Measurements from ENCODE around the gene OTOGL.

OTOGL gene

DNA sequence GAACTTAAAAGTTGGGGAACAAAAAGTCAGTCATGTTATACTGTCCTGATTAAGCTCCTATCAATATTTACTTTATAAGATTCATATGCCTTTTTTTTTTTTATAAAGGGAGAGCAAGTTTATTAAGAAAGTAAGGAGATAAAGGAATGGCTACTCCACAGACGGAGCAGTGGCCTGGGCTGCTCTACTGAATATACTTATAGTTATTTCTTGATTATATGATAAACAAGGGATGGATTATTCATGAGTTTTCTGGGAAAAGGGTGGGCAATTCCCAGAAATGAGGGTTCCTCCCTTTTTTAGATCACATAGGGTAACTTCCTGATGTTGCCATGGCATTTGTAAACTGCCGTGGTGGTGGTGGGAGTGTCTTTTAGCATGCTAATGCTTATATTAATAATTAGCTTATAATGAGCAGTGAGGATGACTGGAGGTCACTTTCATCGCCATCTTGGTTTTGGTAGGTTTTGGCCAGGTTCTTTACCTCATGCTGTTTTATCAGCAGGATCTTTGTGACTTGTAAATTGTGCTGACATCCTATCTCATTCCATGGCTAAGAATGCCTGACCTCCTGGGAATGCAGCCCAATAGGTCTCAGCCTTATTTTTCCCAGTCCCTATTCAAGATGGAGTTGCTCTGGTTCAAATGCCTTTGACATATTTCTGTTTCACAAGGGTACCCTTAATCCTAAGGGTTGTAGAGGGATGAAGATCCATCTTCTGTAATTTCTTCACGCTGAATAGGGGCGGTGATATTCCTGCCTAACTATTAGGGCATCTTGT, 73.9 kb downstream of the OTOGL start:
- TF ChIP-seq RAD21 (IDR thresholded peaks at IDR 0.05; ENCODE audit: low read depth) (no peak), NFIC (IDR thresholded peaks at IDR 0.05) (no peak), FOXM1 (IDR thresholded peaks at IDR 0.05; ENCODE audit: borderline replicate concordance, low read depth) (no peak), EP300 (IDR thresholded peaks at IDR 0.05; ENCODE audit: borderline replicate concordance) (no peak), ZBTB7A (IDR thresholded peaks at IDR 0.05; ENCODE audit: low read depth) (no peak), CREB1 (IDR thresholded peaks at IDR 0.05; ENCODE audit: low read depth) (no peak), EGR1 (IDR thresholded peaks at IDR 0.05) (no peak)
- TF ChIP-seq, protein P1, sequence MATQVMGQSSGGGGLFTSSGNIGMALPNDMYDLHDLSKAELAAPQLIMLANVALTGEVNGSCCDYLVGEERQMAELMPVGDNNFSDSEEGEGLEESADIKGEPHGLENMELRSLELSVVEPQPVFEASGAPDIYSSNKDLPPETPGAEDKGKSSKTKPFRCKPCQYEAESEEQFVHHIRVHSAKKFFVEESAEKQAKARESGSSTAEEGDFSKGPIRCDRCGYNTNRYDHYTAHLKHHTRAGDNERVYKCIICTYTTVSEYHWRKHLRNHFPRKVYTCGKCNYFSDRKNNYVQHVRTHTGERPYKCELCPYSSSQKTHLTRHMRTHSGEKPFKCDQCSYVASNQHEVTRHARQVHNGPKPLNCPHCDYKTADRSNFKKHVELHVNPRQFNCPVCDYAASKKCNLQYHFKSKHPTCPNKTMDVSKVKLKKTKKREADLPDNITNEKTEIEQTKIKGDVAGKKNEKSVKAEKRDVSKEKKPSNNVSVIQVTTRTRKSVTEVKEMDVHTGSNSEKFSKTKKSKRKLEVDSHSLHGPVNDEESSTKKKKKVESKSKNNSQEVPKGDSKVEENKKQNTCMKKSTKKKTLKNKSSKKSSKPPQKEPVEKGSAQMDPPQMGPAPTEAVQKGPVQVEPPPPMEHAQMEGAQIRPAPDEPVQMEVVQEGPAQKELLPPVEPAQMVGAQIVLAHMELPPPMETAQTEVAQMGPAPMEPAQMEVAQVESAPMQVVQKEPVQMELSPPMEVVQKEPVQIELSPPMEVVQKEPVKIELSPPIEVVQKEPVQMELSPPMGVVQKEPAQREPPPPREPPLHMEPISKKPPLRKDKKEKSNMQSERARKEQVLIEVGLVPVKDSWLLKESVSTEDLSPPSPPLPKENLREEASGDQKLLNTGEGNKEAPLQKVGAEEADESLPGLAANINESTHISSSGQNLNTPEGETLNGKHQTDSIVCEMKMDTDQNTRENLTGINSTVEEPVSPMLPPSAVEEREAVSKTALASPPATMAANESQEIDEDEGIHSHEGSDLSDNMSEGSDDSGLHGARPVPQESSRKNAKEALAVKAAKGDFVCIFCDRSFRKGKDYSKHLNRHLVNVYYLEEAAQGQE (IDR thresholded peaks at IDR 0.05; ENCODE audit: low read depth), result no peak
- TF ChIP-seq, protein P2, sequence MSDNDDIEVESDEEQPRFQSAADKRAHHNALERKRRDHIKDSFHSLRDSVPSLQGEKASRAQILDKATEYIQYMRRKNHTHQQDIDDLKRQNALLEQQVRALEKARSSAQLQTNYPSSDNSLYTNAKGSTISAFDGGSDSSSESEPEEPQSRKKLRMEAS (IDR thresholded peaks at IDR 0.05), result no peak
- TF ChIP-seq, protein P3, sequence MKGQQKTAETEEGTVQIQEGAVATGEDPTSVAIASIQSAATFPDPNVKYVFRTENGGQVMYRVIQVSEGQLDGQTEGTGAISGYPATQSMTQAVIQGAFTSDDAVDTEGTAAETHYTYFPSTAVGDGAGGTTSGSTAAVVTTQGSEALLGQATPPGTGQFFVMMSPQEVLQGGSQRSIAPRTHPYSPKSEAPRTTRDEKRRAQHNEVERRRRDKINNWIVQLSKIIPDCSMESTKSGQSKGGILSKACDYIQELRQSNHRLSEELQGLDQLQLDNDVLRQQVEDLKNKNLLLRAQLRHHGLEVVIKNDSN (IDR thresholded peaks at IDR 0.05), result no peak

DNA sequence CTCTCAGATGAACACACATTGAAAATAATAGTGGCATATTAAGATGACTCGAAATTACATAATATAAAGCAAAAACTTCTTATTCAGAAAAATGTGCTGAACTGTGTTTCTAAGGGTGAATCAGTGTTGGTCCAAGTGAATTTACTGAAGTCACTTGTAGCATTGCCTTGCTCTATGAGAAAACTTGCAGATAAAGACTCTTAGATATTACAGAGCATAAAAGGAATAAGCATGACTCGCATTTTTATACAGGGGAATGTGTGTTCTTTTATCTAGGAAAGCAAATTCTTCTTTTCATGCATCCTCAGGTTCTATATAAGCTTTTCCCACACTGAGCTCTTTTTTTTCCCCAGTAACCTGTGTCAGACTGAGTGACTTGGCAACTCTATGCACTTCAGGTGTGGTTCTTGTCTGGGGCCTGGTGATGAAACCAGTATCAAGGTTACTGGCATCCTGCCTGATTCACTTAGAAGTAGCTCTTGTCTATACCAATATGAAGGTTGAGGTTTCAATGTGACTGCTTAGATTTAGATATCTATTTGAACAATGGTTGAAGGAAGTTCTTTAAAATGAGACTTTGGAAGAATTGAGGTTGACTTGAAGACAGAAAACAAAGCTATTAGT, 76.1 kb downstream of the OTOGL start:
- TF ChIP-seq FOXM1 (IDR thresholded peaks at IDR 0.05; ENCODE audit: borderline replicate concordance, low read depth), result no peak
- no peak for TF ChIP-seq NFIC (IDR thresholded peaks at IDR 0.05)
- no peak for TF ChIP-seq TEAD4 (IDR thresholded peaks at IDR 0.05)
- TF ChIP-seq, protein P1 (IDR thresholded peaks at IDR 0.05; ENCODE audit: low read depth), result no peak

- TF ChIP-seq, protein P3 (IDR thresholded peaks at IDR 0.05), result no peak
- TF ChIP-seq NFIC (IDR thresholded peaks at IDR 0.05) (no peak), YY1 (IDR thresholded peaks at IDR 0.05; ENCODE audit: low read depth) (no peak), ZBTB7A (IDR thresholded peaks at IDR 0.05; ENCODE audit: low read depth) (no peak)
- TF ChIP-seq, protein P1 (IDR thresholded peaks at IDR 0.05; ENCODE audit: low read depth), result no peak
These were observed 77.4 kb downstream of the OTOGL start for GRCh38 chr12:80176706-80177105.

DNA sequence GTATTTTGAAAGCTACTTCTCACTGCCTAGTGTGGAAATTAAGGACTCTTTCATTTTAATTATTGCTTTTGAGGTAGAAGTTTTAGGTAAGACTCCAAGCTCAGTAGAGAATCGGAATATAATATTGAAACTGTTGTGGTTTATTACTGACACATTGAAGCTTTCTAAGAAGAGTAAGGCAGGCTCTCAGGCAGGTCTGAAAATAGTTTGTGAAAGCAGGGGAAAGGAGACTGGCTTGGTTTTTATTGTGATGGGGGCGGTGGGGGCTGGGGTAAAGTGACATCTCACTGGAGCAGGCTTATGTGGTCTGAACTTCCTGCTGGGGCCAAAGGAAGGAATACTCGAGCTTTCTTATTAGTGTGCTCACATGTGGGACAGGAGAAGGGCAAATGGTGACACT, 79.5 kb downstream of the OTOGL start:
- TF ChIP-seq TCF12 (IDR thresholded peaks at IDR 0.05; ENCODE audit: low read depth) (no peak), NFIC (IDR thresholded peaks at IDR 0.05) (no peak), EP300 (IDR thresholded peaks at IDR 0.05; ENCODE audit: borderline replicate concordance) (no peak), ZBTB7A (IDR thresholded peaks at IDR 0.05; ENCODE audit: low read depth) (no peak), EGR1 (IDR thresholded peaks at IDR 0.05) (no peak), YY1 (IDR thresholded peaks at IDR 0.05; ENCODE audit: low read depth) (no peak), TEAD4 (IDR thresholded peaks at IDR 0.05) (no peak)
- TF ChIP-seq, protein P2 (IDR thresholded peaks at IDR 0.05), result no peak

- no peak for TF ChIP-seq FOXM1 (IDR thresholded peaks at IDR 0.05; ENCODE audit: borderline replicate concordance, low read depth)
- TF ChIP-seq, protein P2 (IDR thresholded peaks at IDR 0.05), result no peak
- no peak for TF ChIP-seq YY1 (IDR thresholded peaks at IDR 0.05; ENCODE audit: low read depth)
- TF ChIP-seq CEBPB (IDR thresholded peaks at IDR 0.05), result no peak
- no peak for TF ChIP-seq NFIC (IDR thresholded peaks at IDR 0.05)
- TF ChIP-seq TEAD4 (IDR thresholded peaks at IDR 0.05), result no peak
- TF ChIP-seq, protein P3 (IDR thresholded peaks at IDR 0.05), result no peak
- TF ChIP-seq ZBTB7A (IDR thresholded peaks at IDR 0.05; ENCODE audit: low read depth), result no peak
- TF ChIP-seq CREB1 (IDR thresholded peaks at IDR 0.05; ENCODE audit: low read depth), result no peak
- TF ChIP-seq EGR1 (IDR thresholded peaks at IDR 0.05), result no peak
- TF ChIP-seq, protein P1 (IDR thresholded peaks at IDR 0.05; ENCODE audit: low read depth), result no peak
- no peak for TF ChIP-seq RAD21 (IDR thresholded peaks at IDR 0.05; ENCODE audit: low read depth)
- no peak for TF ChIP-seq EP300 (IDR thresholded peaks at IDR 0.05; ENCODE audit: borderline replicate concordance)
- no peak for TF ChIP-seq TCF12 (IDR thresholded peaks at IDR 0.05; ENCODE audit: low read depth)
- no peak for TF ChIP-seq TAF1 (IDR thresholded peaks at IDR 0.05; ENCODE audit: low read depth)
These were observed 84.6 kb downstream of the OTOGL start for GRCh38 chr12:80183939-80184338.
